Bronchial epithelial cell (primary cell): ENCODE data around the gene NRP1. TPM values are rescaled to one million over a fixed set of nuclear protein-coding genes. Genes with fewer than 3 reads are reported as not detected.

ENCODE experiments used
- DNase-seq: peaks from one replicate; pipeline ENCODE4 v3.0.0-alpha.2; 2010; ENCODE audit warnings: low read depth
- FAIRE-seq: peaks from 2 replicates; lab custom pipeline; 2011; peaks lifted over from hg19 to GRCh38; lab: Jason Lieb, UNC
- H3K27me3 ChIP-seq: 2 replicates; pipeline ENCODE4 v1.5.1; 2011; ENCODE audit warnings: low read length; ENCODE audit not compliant: control insufficient read depth, insufficient read depth
- H3K36me3 ChIP-seq: 2 replicates; pipeline ENCODE4 v1.5.1; 2011; ENCODE audit warnings: low read length; ENCODE audit not compliant: control insufficient read depth, insufficient read depth
- H3K4me3 ChIP-seq: 2 replicates; pipeline ENCODE4 v1.5.1; 2011; ENCODE audit warnings: mild to moderate bottlenecking, low read depth, low read length, control low read depth
- total RNA-seq: library from RNA; depleted of rRNA; stranded (reverse); fragments of >200 nt; gene quantifications from 2 replicates; pipeline ENCODE4 v1.2.1, GENCODE V29; 2014
- TF ChIP-seq, protein P1 (sequence below): IDR thresholded peaks from 2 replicates; pipeline ENCODE4 v1.5.1; 2011; ENCODE audit warnings: mild to moderate bottlenecking, moderate library complexity, low read length, control low read depth, inconsistent platforms; ENCODE audit not compliant: insufficient read depth, severe bottlenecking

Gene NRP1
- total RNA-seq, 1 donor from 2014 or later: 21.6 TPM

DNA sequence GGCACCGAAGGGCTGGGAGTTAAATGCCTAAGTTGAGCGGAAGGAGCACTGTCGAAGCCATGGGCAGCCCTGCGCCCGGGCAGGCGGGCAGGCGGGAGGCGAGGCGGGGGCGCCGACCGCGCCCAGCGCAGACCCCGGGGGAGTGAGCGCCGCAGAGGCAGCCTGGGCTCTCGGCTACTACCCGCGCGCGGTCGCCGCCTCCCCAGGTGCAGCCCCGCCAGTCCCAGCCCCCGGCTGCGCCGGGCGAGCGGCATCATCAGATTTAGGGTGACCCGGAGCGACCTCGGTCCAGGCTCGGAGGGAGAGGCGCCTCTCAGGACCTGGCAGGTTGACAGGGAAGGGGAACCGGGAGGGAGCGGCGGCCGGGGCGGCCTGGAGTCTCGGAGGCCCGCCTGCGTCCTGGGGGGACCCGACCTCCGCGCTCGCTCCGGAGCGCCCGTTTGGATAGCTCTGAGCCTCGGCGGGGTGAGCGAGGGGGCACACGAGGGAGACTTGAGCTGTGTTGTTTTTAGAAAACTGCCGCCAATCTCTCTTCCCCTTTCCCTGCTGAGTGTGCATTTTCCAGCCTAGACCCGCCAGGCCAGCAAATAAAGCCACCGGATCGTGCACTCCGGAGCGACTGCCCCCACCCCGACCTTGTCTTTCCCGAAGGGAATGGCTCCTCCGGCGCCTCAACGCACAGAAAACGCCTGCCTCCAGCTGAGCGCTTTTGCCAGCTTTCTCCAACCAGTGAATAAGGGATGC lies 2.3 kb upstream of the NRP1 start:
- DNase-seq: no peak
- TF ChIP-seq, protein P1, sequence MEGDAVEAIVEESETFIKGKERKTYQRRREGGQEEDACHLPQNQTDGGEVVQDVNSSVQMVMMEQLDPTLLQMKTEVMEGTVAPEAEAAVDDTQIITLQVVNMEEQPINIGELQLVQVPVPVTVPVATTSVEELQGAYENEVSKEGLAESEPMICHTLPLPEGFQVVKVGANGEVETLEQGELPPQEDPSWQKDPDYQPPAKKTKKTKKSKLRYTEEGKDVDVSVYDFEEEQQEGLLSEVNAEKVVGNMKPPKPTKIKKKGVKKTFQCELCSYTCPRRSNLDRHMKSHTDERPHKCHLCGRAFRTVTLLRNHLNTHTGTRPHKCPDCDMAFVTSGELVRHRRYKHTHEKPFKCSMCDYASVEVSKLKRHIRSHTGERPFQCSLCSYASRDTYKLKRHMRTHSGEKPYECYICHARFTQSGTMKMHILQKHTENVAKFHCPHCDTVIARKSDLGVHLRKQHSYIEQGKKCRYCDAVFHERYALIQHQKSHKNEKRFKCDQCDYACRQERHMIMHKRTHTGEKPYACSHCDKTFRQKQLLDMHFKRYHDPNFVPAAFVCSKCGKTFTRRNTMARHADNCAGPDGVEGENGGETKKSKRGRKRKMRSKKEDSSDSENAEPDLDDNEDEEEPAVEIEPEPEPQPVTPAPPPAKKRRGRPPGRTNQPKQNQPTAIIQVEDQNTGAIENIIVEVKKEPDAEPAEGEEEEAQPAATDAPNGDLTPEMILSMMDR: no peak
- H3K36me3 ChIP-seq: no peaks in the 10 kb centered on the region
- H3K4me3 ChIP-seq: peak overlapping the region; percentile 80
- no peaks in the 10 kb centered on the region for H3K27me3 ChIP-seq
- FAIRE-seq: no peak

DNA sequence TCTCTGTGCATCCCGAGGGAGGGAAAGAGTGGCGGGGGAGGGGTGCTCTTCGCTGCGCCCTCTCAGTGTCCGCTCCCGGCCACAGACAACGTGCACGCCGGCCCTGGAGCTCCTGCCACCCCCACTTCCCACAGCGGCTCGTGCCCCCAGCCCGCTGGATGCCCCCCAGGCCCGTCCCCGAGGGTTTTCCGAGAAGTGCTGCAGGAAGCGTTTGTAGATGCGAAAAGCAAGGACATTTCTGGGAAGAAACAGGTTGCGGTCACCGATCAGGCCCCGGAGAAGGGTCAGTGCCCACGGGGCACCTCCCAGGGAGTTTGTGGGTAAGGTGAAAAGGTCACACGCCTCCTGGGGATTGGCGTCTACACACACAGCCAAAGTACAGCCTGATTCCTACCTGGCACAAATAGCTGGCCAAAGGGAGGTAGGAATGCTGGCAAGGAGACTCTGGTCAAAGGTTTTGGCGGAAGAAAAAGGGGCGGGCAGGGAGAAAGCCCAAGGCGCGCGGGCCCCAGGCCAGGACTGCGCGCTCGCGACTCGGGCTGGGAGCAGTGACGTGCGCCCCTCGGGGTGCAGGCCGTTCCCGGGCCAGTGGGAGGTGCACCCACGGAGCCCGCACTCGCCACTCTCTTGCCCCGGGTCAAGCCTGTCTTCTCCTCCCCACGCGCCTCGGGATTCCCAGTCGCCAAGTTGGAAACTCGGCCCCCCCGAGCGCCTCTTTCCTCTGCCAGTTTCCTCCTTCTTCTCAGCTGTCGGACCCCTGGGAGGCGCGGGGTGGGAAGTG lies 1.5 kb upstream of the NRP1 start:
- H3K36me3 ChIP-seq: no peaks in the 10 kb centered on the region
- no peaks in the 10 kb centered on the region for H3K27me3 ChIP-seq
- peak overlapping the region; percentile 80 for H3K4me3 ChIP-seq
- TF ChIP-seq, protein P1: no peak
- FAIRE-seq: no peak
- DNase-seq: no peak

DNA sequence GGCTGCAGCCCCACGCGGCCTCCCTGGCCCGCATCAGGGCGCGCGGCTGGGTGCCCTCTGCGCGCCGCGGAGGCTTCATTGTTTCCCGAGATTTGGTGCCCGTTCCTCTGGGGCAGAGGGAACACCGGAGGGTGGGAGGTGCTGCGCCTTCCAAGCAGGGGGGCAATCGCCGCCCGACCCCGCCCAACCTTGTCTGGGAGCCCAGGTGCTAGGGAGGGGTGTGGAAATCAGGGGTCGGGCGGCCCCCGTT lies 1.0 kb upstream of the NRP1 start:
- DNase-seq: no peak
- TF ChIP-seq, protein P1: no peak
- H3K4me3 ChIP-seq: peak overlapping the region; percentile 80

DNA sequence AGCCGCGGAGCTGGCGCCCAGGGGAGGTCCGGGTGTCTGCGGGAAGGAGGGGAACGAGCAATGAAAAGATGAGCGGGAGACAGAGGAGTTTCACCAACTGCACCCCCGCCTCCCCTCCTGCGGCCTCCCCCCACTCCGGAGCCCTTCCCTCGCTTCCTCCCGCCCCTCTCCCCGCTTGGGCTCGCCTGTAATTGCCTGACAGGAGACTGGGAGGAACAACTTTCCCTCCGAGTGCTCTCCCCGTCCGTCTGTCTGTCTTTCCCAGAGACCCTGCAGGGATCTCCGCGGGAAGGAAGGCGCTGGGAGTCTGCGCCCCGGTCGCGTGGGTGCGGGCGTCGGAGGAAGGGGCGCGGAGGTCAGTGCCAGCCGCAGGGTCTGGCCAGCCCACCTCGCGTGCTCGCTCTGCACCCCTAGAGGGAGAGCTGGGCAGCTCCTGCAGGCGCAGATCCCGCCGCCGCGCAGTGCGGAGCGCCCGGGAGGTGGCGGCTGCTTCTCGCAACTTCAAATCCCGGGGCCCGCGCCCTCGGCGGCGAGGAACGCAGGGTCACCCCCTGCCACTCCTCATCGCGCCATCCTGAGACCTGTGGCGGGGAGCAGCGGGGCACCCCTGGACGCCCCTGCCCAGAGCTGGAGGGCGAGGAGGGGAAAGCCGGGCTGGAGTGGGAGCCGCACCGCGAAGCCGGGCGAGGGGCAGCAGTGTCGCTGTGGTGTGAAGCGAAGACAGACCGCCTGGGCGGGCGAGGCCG lies 511 bp upstream of the NRP1 start:
- H3K27me3 ChIP-seq: no peaks in the 10 kb centered on the region
- TF ChIP-seq, protein P1: peak; percentile 82
- FAIRE-seq (no peak), DNase-seq (peak; percentile 65)
- H3K4me3 ChIP-seq: peak overlapping the region; percentile 80
- H3K36me3 ChIP-seq: no peaks in the 10 kb centered on the region

More for the DNA sequence above, 1.0 kb upstream of the NRP1 start:
- FAIRE-seq: no peak
- Histone ChIP-seq H3K36me3 (no peaks in the 10 kb centered on the region), H3K27me3 (no peaks in the 10 kb centered on the region)

DNA sequence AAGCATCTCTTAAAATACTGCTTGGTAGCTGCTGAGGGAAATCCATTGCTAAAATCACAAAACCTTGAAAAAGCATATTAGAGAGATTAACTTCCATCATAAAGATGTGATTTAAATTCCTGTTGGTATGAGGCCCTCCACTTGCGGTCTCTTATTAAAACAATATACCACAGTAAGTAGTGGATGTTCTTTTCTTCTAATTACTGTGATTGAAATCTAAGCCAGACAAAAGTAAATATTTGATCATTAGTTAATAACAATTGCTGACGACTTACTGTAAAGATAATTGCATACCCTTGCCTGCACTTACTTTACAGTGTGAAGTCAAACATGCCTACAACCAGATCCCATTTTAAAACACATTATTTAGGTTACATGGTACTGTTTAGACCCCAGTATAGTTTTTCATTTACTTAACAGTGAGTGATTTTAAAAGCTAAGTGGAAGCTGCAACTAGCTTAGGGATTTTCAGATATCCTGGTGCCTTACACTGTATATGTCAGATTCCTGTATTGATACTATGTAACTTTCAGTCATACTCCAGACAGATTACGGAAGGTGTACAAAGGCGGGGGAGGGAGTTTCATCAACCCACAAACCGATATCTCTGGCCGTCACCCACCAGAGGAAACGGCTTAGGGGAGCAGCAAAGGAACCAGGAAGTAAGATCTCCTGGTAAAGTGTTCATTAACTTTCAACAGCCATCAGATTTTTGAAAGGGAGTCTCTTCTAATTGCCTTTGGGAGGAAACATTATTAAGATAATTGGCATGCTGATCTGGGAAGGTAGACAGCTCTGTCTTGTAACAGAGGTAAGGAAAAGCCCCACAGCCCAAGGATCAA lies 986 bp downstream of the NRP1 start:
- TF ChIP-seq, protein P1: no peak
- Histone ChIP-seq H3K4me3 (peak overlapping the region; percentile 80), H3K27me3 (no peaks in the 10 kb centered on the region), H3K36me3 (no peaks in the 10 kb centered on the region)
- FAIRE-seq (peak; percentile 32), DNase-seq (peak; percentile 63)
